ENCODE measurements around the gene RPL15.

- TF ChIP-seq CTCF (IDR thresholded peaks at IDR 0.05 in 4 of 5, conservative IDR thresholded peaks at IDR 0.05 in 1 of 5) (no peak), POLR2A (IDR thresholded peaks at IDR 0.05) (no peak)
Observed at GRCh38 chr3:23916152-23916885, 613 bp upstream of the RPL15 start.
